Transverse colon (tissue), 4 donors: ENCODE results near the gene PIK3CB.

ENCODE experiments used
- CTCF ChIP-seq, 5 experiments: fragments of 200-600 bp in 3 of 5; fragments of 450-650 bp in 2 of 5; sonication (generic) in 3 of 5; IDR thresholded peaks; 1 replicate in 2 of 5; 2 replicates in 3 of 5; pipeline ENCODE4 v1.5.1; 2016 to 2017; ENCODE audit warnings: antibody characterized with exemption in 5 of 5, inconsistent platforms in 3 of 5, mild to moderate bottlenecking in 2 of 5, moderate library complexity in 1 of 5
- POLR2A ChIP-seq: fragments of 450-650 bp; IDR thresholded peaks from one replicate; pipeline ENCODE4 v1.6.1; 2016; ENCODE audit warnings: antibody characterized with exemption, mild to moderate bottlenecking, moderate library complexity
- POLR2AphosphoS5 ChIP-seq, 3 donors: sonication (generic); formaldehyde crosslinking; IDR thresholded peaks; one replicate each; pipeline ENCODE4 v1.6.1; 2016; ENCODE audit warnings: antibody characterized with exemption in 3 of 3

GRCh38 chr3:138829097-138829496, 5.6 kb downstream of the PIK3CB start:
- TF ChIP-seq CTCF (IDR thresholded peaks at IDR 0.05), result no peak
- no peak for TF ChIP-seq POLR2A
- TF ChIP-seq POLR2AphosphoS5 (IDR thresholded peaks at IDR 0.05), result no peak
